Muscle of arm (tissue), 12 donors: ENCODE data around the gene ABCG5. TPM values are rescaled to one million over a fixed set of nuclear protein-coding genes. Genes with fewer than 3 reads are reported as not detected.

Experiments used
- DNase-seq: peaks from one replicate; pipeline ENCODE4 v3.0.0-alpha.2; 2013
- polyA plus RNA-seq, 12 donors: library from polyadenylated mRNA; unstranded; fragments of 120-200 nt; gene quantifications; one replicate each; pipeline ENCODE4 v1.2.1, GENCODE V29; 2013; ENCODE audit not compliant: insufficient read length in 12 of 12

The ABCG5 gene
- polyA plus RNA-seq, 12 donors, result 0.05 to 0.16 (median 0.10) TPM; not detected in 4

- DNase-seq, result no peak
These were observed 4.2 kb upstream of the ABCG5 start for GRCh38 chr2:43842866-43843226.

GRCh38 chr2:43841949-43842865, 3.6 kb upstream of the ABCG5 start:
- no peak for DNase-seq

- DNase-seq, result no peak
These were observed 2.3 kb upstream of the ABCG5 start for GRCh38 chr2:43840965-43841364.

- DNase-seq, result no peak
These were observed 1.3 kb upstream of the ABCG5 start for GRCh38 chr2:43839776-43840564.

- DNase-seq, result no peak
These were observed 644 bp downstream of the ABCG5 start for GRCh38 chr2:43837831-43838559.

GRCh38 chr2:43837033-43837432, 1.6 kb downstream of the ABCG5 start:
- no peak for DNase-seq

GRCh38 chr2:43832457-43832856, 6.2 kb downstream of the ABCG5 start:
- DNase-seq, result no peak

- no peak for DNase-seq
These were observed 6.9 kb downstream of the ABCG5 start for GRCh38 chr2:43831543-43832294.

GRCh38 chr2:43826305-43827250, 12.1 kb downstream of the ABCG5 start:
- DNase-seq, result no peak

- no peak for DNase-seq
These were observed 12.8 kb downstream of the ABCG5 start for GRCh38 chr2:43825841-43826240.

GRCh38 chr2:43824951-43825493, 13.6 kb downstream of the ABCG5 start:
- DNase-seq, result no peak

- no peak for DNase-seq
These were observed 14.1 kb downstream of the ABCG5 start for GRCh38 chr2:43824512-43824911.

- DNase-seq, result no peak
These were observed 14.9 kb downstream of the ABCG5 start for GRCh38 chr2:43823751-43824150.

- DNase-seq, result no peak
These were observed 15.8 kb downstream of the ABCG5 start for GRCh38 chr2:43822839-43823238.

GRCh38 chr2:43819491-43820163, 19.0 kb downstream of the ABCG5 start:
- no peak for DNase-seq

- DNase-seq, result no peak
These were observed 19.9 kb downstream of the ABCG5 start for GRCh38 chr2:43818761-43819160.

- DNase-seq, result no peak
These were observed 23.9 kb downstream of the ABCG5 start for GRCh38 chr2:43814711-43815110.

GRCh38 chr2:43812947-43813346, 25.7 kb downstream of the ABCG5 start:
- no peak for DNase-seq

- no peak for DNase-seq
These were observed 26.6 kb downstream of the ABCG5 start for GRCh38 chr2:43812006-43812405.
